Tibial artery (tissue), 4 donors: ENCODE data around the gene ATG7.
A peak's percentile ranks its signal among the peaks of the same experiment; 100 is the strongest.
"Not testable (repeated sequence)": the region's sequence is repeated elsewhere in the genome, so short reads cannot be mapped to it uniquely, and the experiment has no call there.

Source experiments
- DNase-seq, 2 donors: peaks; one replicate each; pipeline ENCODE4 v3.0.0-alpha.2; 2019
- H3K27ac ChIP-seq, 2 donors: fragments of 200-600 bp; sonication (generic) in 1 of 2; 1 replicate in 1 of 2; 2 replicates in 1 of 2; pipeline ENCODE4 v1.5.1; 2018 to 2019; ENCODE audit warnings: mild to moderate bottlenecking in 1 of 2
- H3K27me3 ChIP-seq, 2 donors: fragments of 200-600 bp; sonication (generic) in 1 of 2; one replicate each; pipeline versions ENCODE4 v1.5.1 to v1.6.0; 2016 to 2019
- H3K36me3 ChIP-seq, 3 donors: fragments of 200-600 bp; sonication (generic) in 2 of 3; one replicate each; pipeline ENCODE4 v1.5.1; 2016 to 2019; ENCODE audit warnings: mild to moderate bottlenecking in 2 of 3
- H3K4me1 ChIP-seq, 4 donors: fragments of 200-600 bp; sonication (generic) in 2 of 4; 1 replicate in 3 of 4; 2 replicates in 1 of 4; pipeline ENCODE4 v1.5.1; 2016 to 2019
- H3K4me3 ChIP-seq, 2 donors: fragments of 200-600 bp; sonication (generic) in 1 of 2; 1 replicate in 1 of 2; 2 replicates in 1 of 2; pipeline ENCODE4 v1.5.1; 2018 to 2019; ENCODE audit warnings: mild to moderate bottlenecking in 2 of 2
- H3K9me3 ChIP-seq, 3 donors: fragments of 200-600 bp; sonication (generic) in 1 of 3; one replicate each; pipeline ENCODE4 v1.5.1; 2016 to 2019
- intact Hi-C: fragments of 100-400 bp; cut with DNase I; formaldehyde crosslinking; loops from one replicate; pipeline ENCODE4 v1.15.0; 2023; ENCODE audit warnings: low total_unique reads
- TF ChIP-seq, protein P1 (sequence below), 2 experiments: fragments of 200-600 bp in 1 of 2; fragments of 450-650 bp in 1 of 2; IDR thresholded peaks; one replicate each; pipeline ENCODE4 v1.5.1; 2017 to 2019; ENCODE audit warnings: antibody characterized with exemption in 2 of 2, mild to moderate bottlenecking in 1 of 2, moderate library complexity in 1 of 2

ATG7 gene

GRCh38 chr3:11481556-11481955, 209.4 kb downstream of the ATG7 start:
- Histone ChIP-seq H3K36me3 (no peaks in the 10 kb centered on the region), H3K4me1 (peaks cover 0 to 61% (median 44%) of the 10 kb centered on the region in 4 donors), H3K27ac (peak overlapping the region; percentile 71 to 79), H3K9me3 (no peaks in the 10 kb centered on the region), H3K27me3 (no peaks in the 10 kb centered on the region), H3K4me3 (no peak overlapping the region)
- TF ChIP-seq, protein P1, sequence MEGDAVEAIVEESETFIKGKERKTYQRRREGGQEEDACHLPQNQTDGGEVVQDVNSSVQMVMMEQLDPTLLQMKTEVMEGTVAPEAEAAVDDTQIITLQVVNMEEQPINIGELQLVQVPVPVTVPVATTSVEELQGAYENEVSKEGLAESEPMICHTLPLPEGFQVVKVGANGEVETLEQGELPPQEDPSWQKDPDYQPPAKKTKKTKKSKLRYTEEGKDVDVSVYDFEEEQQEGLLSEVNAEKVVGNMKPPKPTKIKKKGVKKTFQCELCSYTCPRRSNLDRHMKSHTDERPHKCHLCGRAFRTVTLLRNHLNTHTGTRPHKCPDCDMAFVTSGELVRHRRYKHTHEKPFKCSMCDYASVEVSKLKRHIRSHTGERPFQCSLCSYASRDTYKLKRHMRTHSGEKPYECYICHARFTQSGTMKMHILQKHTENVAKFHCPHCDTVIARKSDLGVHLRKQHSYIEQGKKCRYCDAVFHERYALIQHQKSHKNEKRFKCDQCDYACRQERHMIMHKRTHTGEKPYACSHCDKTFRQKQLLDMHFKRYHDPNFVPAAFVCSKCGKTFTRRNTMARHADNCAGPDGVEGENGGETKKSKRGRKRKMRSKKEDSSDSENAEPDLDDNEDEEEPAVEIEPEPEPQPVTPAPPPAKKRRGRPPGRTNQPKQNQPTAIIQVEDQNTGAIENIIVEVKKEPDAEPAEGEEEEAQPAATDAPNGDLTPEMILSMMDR (IDR thresholded peaks at IDR 0.05), result no peak
- peak in 1 of 2 donors; percentile 61 for DNase-seq
- intact Hi-C loops, result no loop called here

DNA sequence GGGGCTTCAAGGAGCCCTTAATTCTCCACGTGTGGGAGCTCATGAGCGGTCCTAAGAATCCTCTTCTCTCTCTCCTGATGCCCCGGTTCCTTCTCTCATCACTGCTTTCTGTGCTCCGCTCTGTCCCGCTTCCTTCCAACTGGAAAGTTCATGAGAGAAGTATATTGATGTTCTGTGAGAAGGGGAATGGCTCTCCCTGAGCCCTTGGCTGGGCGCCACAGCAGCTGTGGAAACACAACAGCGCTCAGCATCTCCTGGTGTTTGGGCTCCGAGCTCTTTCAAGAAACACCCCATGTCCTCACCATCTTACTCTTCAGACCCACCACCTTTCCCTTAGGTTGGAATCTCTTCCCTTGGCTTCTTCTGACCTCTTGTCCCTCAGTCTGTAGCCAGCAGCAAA, 209.8 kb downstream of the ATG7 start:
- Histone ChIP-seq H3K9me3 (no peaks in the 10 kb centered on the region), H3K36me3 (no peaks in the 10 kb centered on the region), H3K4me3 (no peak overlapping the region), H3K27ac (peak overlapping the region; percentile 71 to 79), H3K4me1 (peaks cover 0 to 56% (median 42%) of the 10 kb centered on the region in 4 donors), H3K27me3 (no peaks in the 10 kb centered on the region)
- TF ChIP-seq, protein P1 (IDR thresholded peaks at IDR 0.05), result no peak
- peak; percentile 75 to 81 for DNase-seq
- intact Hi-C loops, result no loop called here

DNA sequence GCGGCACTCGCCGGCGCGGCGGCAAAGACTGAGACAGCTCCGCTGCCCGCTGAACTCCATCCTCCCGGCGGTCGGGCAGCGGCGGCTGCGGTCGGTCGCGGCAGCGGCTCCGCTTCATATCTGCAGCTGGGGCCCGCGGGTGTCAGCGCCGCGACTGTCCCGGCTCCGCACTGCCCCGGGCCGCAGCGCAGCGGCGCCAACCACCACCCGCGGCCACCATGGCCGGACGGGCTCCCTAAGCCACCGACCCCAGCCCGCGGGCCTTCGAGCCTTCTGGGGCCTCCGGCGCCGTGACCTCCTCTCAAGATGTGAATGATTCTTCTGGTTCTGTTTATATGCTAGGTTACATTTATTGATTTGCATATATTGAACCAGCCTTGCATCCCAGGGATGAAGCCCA, 216.2 kb downstream of the ATG7 start:
- DNase-seq, H3K36me3 ChIP-seq, H3K9me3 ChIP-seq, H3K4me3 ChIP-seq, H3K4me1 ChIP-seq, intact Hi-C loops, H3K27me3 ChIP-seq, H3K27ac ChIP-seq: not testable (repeated sequence)

DNA sequence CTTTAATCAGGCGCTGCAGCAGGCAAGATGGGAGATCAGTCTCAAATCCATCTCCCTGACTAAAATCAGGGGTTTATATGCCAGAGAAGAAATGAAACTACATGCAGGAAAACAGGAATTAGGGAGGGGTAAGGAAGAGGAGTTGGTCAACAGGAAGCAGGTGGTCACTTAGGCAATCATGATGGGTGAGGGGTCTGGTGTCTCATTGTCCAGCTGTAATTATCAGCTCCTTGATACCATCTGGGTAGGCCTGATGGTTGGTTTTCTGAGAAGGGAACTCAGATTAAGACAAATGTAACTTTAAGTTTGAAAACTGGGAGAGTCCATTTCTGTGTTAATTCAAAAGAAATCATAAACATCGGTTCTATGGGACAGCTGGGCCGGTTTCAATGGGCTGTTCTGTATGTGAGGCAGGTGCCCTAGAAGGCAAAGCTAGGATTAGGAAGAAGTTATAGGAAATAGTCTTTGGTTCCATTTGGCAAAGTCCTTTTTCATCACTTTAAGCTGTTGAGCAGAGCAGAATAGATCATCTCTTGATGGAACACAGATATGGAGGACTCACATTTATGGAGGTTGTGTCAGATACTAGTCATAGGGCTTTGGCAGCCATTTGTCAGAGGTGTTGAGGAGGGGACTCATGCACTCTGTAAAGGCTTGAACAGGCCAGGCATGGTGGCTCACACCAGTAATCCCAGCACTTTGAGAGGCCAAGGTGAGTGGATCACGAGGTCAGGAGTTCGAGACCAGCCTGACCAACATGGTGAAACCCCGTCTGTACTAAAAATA, 222.1 kb downstream of the ATG7 start:
- no peak overlapping the region for H3K27ac ChIP-seq
- H3K9me3 ChIP-seq, result no peaks in the 10 kb centered on the region
- peaks cover 0 to 29% (median 15%) of the 10 kb centered on the region in 4 donors for H3K4me1 ChIP-seq
- no peaks in the 10 kb centered on the region for H3K27me3 ChIP-seq
- H3K4me3 ChIP-seq, result no peak overlapping the region
- intact Hi-C loops, result no loop called here
- no peaks in the 10 kb centered on the region for H3K36me3 ChIP-seq
- TF ChIP-seq, protein P1 (IDR thresholded peaks at IDR 0.05), result no peak
- no peak for DNase-seq

GRCh38 chr3:11495948-11496557, 223.9 kb downstream of the ATG7 start:
- H3K27me3 ChIP-seq, result no peaks in the 10 kb centered on the region
- peak overlapping the region in 1 of 2 donors; percentile 30 for H3K27ac ChIP-seq
- no peaks in the 10 kb centered on the region for H3K36me3 ChIP-seq
- H3K4me1 ChIP-seq, result peaks cover 0 to 33% (median 15%) of the 10 kb centered on the region in 4 donors
- no peak overlapping the region for H3K4me3 ChIP-seq
- TF ChIP-seq, protein P1 (IDR thresholded peaks at IDR 0.05), result no peak
- H3K9me3 ChIP-seq, result no peaks in the 10 kb centered on the region
- DNase-seq, result no peak
- intact Hi-C loops, result no loop called here

DNA sequence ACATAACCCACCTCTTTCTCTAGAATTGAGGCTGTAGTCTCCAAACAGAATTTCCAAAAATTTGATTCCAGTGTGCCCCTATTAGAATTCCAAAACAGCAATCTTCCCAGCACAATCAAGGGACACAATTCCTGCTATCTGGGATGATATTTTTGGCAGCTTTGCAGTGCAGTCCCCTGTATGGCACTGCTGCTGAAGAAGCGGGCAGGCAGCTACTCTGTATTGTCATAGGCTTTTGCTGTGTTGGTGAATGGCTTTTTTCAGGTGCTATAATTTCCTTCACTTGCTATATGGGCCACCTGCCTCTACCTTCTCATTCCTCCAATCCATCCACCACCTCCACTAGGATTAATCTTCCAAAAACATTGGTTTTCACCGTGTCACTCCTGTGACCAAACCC, 226.0 kb downstream of the ATG7 start:
- intact Hi-C loops, result no loop called here
- Histone ChIP-seq H3K27ac (peak overlapping the region; percentile 20 to 57), H3K27me3 (no peaks in the 10 kb centered on the region), H3K4me3 (no peak overlapping the region), H3K4me1 (peaks cover 0 to 33% (median 15%) of the 10 kb centered on the region in 4 donors), H3K36me3 (no peaks in the 10 kb centered on the region), H3K9me3 (no peaks in the 10 kb centered on the region)
- no peak for DNase-seq
- TF ChIP-seq, protein P1 (IDR thresholded peaks at IDR 0.05), result no peak
